ENCODE data around the gene ASH1L.

- TF ChIP-seq CTCF (IDR thresholded peaks at IDR 0.05) (peak in 5 of 6 experiments; percentile 6 to 67 (median 64)), POLR2A (IDR thresholded peaks at IDR 0.05) (no peak)
Measured at GRCh38 chr1:155324717-155325602, 237.6 kb downstream of the ASH1L start.

Measured in Peyer's patch (tissue), 4 donors.